GM19455 (cell line): ENCODE measurements around the gene ENOX2.

Experiments used
- ATAC-seq: cut with Tn5 transposase; IDR thresholded peaks from one replicate; pipeline ENCODE4 v1.9.1; 2021; ENCODE audit not compliant: unreplicated experiment

Gene ENOX2

GRCh38 chrX:130645955-130646583 lies 256.9 kb downstream of the ENOX2 start:
- no peak for ATAC-seq

GRCh38 chrX:130637591-130637990 lies 265.4 kb downstream of the ENOX2 start:
- no peak for ATAC-seq

DNA sequence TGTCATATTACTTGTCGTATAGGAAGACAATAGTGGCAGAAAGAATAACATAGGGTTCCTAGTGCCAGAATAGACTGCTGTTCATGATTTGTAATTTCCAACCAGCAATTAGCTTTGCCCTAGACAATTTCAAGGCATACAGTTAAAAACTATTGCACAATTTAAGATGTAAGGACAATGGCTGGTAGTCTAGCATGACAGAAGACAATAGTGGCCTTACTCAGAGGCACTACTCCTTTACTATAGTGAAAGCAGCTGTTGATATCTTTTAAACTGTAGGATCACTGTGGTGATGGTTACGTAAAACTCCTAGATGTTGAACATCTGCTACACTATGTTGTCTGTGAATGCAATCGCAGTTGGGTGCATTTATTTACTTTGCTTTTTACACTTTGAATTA lies 266.7 kb downstream of the ENOX2 start:
- no peak for ATAC-seq

GRCh38 chrX:130631011-130631410 lies 272.0 kb downstream of the ENOX2 start:
- no peak for ATAC-seq

DNA sequence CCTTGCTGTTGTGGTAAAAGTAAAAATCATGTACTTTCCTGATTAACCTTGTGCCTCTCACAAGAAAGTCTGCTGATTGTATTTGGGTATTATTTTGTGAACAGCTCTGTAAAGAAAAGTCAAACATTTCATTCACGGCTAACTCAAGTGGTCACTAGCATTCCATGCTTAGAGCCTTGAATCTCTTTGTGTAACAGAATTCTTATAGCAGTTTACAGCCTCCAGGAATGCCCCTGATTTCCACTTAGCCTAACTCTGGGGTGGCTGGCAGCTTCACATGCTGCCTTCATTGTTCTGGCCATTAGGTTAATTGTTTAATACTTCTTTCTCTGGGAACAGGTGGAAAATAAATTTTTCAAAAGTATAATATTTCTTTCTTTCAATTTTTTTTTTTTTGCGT lies 274.5 kb downstream of the ENOX2 start:
- ATAC-seq = no peak

- no peak for ATAC-seq
Measured at GRCh38 chrX:130626521-130626920, 276.5 kb downstream of the ENOX2 start.

- no peak for ATAC-seq
Measured at GRCh38 chrX:130625386-130625785, 277.6 kb downstream of the ENOX2 start.

DNA sequence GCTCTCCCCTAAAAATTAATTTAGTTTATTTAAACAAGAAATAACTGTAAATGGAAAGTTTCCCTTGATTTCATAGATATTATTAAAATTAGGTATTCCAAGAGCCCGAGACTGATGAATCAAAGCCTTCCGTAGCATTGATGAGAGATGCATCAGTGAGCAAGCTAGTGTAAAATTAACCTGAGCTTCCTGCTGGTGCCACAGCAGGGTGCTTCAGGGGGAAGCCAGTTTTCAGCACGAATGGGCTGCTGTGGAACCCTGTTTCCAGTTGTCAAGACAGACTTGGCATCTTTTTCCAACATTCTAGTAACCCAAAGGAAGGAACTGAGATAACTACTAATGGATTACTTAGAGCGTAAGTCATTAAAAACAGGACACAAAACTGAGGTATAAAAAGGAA lies 279.5 kb downstream of the ENOX2 start:
- no peak for ATAC-seq

- ATAC-seq = no peak
Measured at GRCh38 chrX:130615941-130616340, 287.1 kb downstream of the ENOX2 start.

DNA sequence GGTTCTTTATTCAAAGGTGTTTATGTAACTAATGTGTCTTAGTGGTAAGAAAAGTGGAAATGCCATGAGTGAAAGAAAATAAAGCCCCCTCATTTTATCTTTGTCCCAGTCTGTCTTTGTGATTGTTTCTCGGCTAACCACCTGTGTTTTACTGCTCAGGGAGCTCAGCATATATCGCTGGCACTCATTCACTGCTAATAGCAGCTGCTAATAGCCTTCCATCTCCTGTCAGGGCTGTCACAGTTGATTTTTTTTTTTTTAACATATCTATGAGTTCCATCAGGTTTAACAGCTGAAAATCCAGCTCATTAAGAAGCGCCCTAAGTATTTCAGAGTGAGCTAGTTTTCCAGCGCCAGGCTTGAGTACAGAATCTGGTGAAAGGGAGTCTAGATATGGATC lies 295.6 kb downstream of the ENOX2 start:
- no peak for ATAC-seq

DNA sequence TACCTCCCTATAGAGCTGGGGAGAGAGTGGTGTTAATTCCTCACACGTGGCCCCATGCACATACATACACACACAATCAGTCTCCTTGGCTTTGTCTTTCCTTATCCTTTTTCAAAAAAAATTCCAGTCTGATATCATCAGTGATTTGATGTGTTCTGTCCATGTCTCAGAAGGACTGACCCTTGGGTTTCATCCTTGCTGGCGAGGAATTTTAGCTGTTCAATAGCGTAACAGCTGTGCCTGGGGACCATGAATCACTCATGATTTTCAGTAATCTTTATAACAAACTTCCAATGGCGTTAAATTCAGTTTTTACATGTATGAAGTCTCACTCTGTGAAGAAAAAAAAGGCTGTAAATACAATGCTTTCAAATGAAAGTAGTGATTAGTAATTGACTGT lies 296.6 kb downstream of the ENOX2 start:
- no peak for ATAC-seq

- no peak for ATAC-seq
Measured at GRCh38 chrX:130604882-130605281, 298.1 kb downstream of the ENOX2 start.

GRCh38 chrX:130594453-130594916 lies 308.5 kb downstream of the ENOX2 start:
- ATAC-seq = no peak

DNA sequence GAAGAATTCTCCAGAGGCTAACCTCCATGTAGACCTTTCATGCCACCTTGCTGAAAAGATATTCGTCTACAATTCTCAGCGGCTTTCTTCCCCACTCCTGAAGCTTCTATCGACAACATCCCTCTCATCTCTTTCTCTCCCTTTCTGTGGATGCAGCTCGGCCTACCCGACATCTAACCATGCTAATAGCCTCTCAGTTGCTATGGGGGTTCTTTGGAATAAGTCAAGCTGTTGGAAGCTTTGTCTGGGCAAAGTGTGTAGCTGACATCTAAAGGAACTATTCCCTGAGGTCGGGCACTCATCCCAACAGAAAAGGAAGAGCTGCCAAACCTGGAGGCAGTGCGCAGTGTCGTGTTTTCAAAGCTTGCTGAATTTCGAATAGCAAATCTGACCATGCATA lies 309.1 kb downstream of the ENOX2 start:
- ATAC-seq = no peak

GRCh38 chrX:130592204-130592603 lies 310.8 kb downstream of the ENOX2 start:
- no peak for ATAC-seq

DNA sequence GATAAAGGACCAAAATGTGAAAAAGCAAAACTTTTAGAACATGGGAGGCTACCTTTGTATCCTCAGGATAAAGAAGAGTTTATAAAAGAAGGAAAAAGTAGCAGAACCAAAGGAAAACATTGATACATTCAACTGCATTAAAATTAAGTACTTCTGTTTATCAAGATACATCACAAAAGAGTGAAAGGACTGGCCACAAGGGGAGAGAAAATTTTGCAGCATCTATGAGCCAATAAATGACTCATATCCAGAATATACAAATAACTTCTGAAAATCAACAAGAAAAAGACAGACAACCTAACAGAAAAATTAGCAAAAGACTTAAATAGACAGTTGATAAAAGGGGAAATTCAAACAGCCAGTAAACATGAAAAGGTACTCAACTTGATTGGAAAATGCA lies 324.1 kb downstream of the ENOX2 start:
- no peak for ATAC-seq

DNA sequence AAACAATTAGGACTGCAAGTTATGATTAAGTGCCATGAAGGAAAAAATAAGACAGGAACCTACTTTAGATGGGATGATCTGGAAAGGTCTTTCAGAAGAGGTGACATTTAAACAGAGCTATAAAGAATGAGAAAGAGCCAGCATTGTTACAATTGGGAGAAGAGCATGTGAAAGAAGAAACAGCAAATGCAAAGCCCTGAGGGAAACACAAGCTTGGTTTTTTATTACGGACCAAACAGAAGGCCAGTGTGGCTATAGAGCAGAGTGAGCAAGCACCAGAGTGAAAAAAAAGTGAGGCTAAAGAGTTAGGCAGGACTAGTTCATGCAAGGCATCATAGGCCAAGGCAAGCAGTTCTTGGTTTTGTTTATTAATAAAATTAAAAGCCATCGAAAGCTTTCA lies 325.6 kb downstream of the ENOX2 start:
- no peak for ATAC-seq

DNA sequence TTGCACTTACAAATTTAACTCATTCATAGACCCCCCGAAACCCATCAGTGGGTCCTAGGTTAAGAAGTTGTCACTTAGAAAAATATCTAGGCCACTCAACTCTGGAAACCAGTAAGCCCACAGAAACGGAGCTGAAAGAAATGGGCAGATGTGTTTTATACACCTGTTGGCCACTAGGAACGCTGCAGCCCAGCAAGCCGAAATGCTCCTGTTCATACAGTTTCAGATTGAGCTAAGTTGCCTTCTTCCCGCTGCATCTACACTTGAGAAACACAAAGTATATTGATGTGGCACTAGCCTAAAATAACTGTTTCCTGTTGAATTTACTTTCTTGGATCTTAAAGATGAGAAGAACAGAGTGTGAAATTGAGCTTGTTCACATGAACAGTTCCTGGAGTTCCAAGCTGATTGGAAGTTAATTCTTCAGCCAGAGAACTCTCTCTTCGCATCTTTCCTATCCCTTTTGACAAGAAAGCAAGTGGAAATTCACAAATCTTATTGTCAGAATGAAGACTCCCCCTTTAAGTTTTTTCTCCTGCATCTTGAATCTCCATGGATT lies 327.1 kb downstream of the ENOX2 start:
- no peak for ATAC-seq
